ENCODE data around the gene RPP25. TPM values are rescaled to one million over a fixed set of nuclear protein-coding genes. Genes with fewer than 3 reads are reported as not detected.

Gene RPP25
- 2.6 and 4.6 TPM in 2 replicates for total RNA-seq

GRCh38 chr15:74956648-74957475 lies at the start of gene RPP25:
TSS of gene RPP25 (minus strand) at chr15:74956772. CDS start at chr15:74956583, 189 bp downstream.

DNA sequence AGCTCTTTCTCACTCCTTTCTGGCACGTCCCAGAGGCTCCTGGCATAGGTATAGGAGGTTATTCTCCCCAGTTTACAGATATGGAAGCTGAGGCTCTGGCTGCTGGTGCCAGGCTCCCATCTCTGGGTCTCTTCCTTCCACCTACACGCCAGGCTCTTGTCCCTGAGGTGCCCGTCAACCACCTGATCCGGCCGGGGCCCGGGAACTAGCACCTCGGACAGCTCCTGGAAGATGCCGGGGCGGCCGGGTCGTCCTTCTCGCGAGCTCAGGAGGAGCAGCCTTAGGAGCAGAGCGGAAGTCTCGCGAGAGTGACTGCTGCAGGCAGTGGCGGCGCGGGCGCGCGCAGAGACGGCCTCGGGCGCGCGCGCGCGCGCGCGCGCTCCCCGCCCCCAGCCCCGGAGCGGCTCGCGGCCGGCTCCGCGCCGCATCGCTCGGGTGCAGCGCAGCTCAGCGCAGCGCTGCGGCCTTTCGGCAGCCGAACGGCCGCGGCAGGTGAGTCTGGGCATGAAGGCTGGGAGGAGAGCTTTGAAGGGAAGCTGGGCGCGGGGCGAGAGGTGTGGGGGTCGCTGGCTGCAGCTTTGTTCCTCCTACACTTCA lies 38.7 kb upstream of the RPP25 start, which contains the start of gene SCAMP5:
SCAMP5 (plus strand) TSS at position 382 of the 597 bp plus-strand sequence. CDS start 16,277 bp downstream, outside the sequence.

DNA sequence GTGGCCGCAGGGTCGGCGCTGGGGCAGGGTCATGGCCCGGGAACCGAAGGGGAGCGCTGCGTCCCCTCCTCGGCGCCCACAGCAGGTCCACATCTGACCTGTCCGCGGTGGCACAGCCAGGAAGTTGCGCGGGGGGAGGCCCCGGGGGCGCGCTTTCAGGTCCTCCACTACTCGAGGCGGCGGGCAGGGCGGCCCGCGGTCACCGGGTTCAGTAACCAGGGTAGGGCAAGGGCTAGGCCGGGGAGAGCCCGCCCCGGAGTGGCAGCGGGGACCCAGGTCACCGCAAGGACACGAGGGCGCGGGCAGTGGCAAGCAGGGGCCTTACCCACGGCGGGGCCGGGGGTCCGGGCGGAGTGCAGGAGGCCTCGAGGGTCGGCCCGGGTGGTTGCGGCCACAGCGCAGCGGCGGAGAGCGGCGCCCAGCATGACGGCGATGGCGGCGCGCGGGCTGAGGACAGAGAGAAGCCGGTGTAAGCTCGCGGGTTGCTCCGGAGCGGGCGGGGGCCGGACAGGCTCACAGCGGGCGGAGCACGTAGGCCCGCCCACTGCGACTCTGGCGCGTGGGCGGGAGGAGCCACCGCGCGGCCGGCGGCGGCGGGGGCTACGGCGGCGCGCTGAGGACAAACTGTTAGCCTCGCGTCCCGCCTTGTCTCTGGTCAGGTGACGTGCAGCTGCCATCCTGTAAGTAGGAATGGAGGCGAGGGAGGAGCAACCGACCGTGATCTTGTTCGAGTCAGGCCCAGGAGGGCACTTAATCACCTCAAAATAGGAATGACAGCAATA lies 18.8 kb downstream of the RPP25 start, which contains the start of gene COX5A:
COX5A (minus strand) TSS at position 484 of the 782 bp plus-strand sequence; CDS start at position 425, 59 bp downstream.

GRCh38 chr15:74906450-74907162 lies 50.0 kb downstream of the RPP25 start, which contains the start of gene FAM219B:
TSS of gene FAM219B (minus strand) at chr15:74906851. CDS start at chr15:74906800, 51 bp downstream.

Other genes with a start within 250 kb of the RPP25 start
- 0.40 and 1.2 TPM in 2 replicates for gene CYP1A1, start 231.2 kb downstream of the RPP25 start, total RNA-seq
- not detected in 2 replicates for gene CYP1A2, start 207.9 kb downstream of the RPP25 start, total RNA-seq
- 37.6 and 55.2 TPM in 2 replicates for gene CSK, start 174.7 kb downstream of the RPP25 start, total RNA-seq
- gene LMAN1L, start 143.9 kb downstream of the RPP25 start, total RNA-seq, result 0.26 TPM in 1 of 2 replicates, not detected in the other
- not detected in 2 replicates for gene CPLX3, start 130.1 kb downstream of the RPP25 start, total RNA-seq
- gene ULK3, start 113.6 kb downstream of the RPP25 start, total RNA-seq, result 14.5 and 28.5 TPM in 2 replicates
- gene SCAMP2, start 83.4 kb downstream of the RPP25 start, total RNA-seq, result 28.7 and 39.0 TPM in 2 replicates
- 118 TPM in 2 replicates for gene MPI, start 66.7 kb downstream of the RPP25 start, total RNA-seq
- gene FAM219B, start 49.9 kb downstream of the RPP25 start, total RNA-seq, result 50.0 and 71.3 TPM in 2 replicates
- gene COX5A, start 18.7 kb downstream of the RPP25 start, total RNA-seq, result 33.1 and 41.3 TPM in 2 replicates
- 1.6 and 2.6 TPM in 2 replicates for gene SCAMP5, start 38.8 kb upstream of the RPP25 start, total RNA-seq
- 7.3 and 7.4 TPM in 2 replicates for gene PPCDC, start 66.8 kb upstream of the RPP25 start, total RNA-seq
- 6.3 and 8.6 TPM in 2 replicates for gene C15orf39, start 245.1 kb upstream of the RPP25 start, total RNA-seq

Data from smooth muscle cell of the pulmonary artery (primary cell).